Measurements from ENCODE around the gene ZBTB7C. TPM values are rescaled to one million over a fixed set of nuclear protein-coding genes. Genes with fewer than 3 reads are reported as not detected.

ZBTB7C gene
- total RNA-seq, 2 experiments from 2014 or later = 0.09 TPM; not detected in 1

GRCh38 chr18:48348739-48349138 is 60.4 kb downstream of the ZBTB7C start:
- ATAC-seq = no peak
- CTCF ChIA-PET = no interaction called here
- Mint-ChIP-seq H3K4me3 (no peak overlapping the region), H3K9me3 (ENCODE audit: low read depth) (no peaks in the 10 kb centered on the region), H3K36me3 (no peaks in the 10 kb centered on the region), H3K27ac (no peak overlapping the region), H3K27me3 (peaks cover 19% of the 10 kb centered on the region), H3K4me1 (peaks cover 5% of the 10 kb centered on the region)
- no peak for DNase-seq

- Mint-ChIP-seq H3K4me3 (no peak overlapping the region), H3K36me3 (no peaks in the 10 kb centered on the region), H3K4me1 (peaks cover 5% of the 10 kb centered on the region), H3K9me3 (ENCODE audit: low read depth) (no peaks in the 10 kb centered on the region), H3K27ac (no peak overlapping the region), H3K27me3 (peaks cover 17% of the 10 kb centered on the region)
- no peak for DNase-seq
- CTCF ChIA-PET = no interaction called here
- ATAC-seq = no peak
These were observed 61.3 kb downstream of the ZBTB7C start for GRCh38 chr18:48347756-48348326.

- CTCF ChIA-PET = no interaction called here
- no peak for DNase-seq
- ATAC-seq = no peak
- no peak overlapping the region for H3K4me3 Mint-ChIP-seq
- H3K9me3 Mint-ChIP-seq (ENCODE audit: low read depth) = no peaks in the 10 kb centered on the region
- H3K36me3 Mint-ChIP-seq = no peaks in the 10 kb centered on the region
- H3K27ac Mint-ChIP-seq = no peak overlapping the region
- H3K27me3 Mint-ChIP-seq = peaks cover 15% of the 10 kb centered on the region
- H3K4me1 Mint-ChIP-seq = peaks cover 5% of the 10 kb centered on the region
These were observed 63.6 kb downstream of the ZBTB7C start for GRCh38 chr18:48345596-48345995.

- Mint-ChIP-seq H3K4me1 (peaks cover 5% of the 10 kb centered on the region), H3K27me3 (peaks cover 12% of the 10 kb centered on the region), H3K27ac (no peak overlapping the region), H3K36me3 (no peaks in the 10 kb centered on the region), H3K4me3 (no peak overlapping the region), H3K9me3 (ENCODE audit: low read depth) (no peaks in the 10 kb centered on the region)
- DNase-seq (no peak), ATAC-seq (no peak)
- CTCF ChIA-PET = no interaction called here
These were observed 66.6 kb downstream of the ZBTB7C start for GRCh38 chr18:48342581-48342980.

GRCh38 chr18:48342125-48342524 is 67.1 kb downstream of the ZBTB7C start:
- DNase-seq = no peak
- Mint-ChIP-seq H3K4me1 (peaks cover 5% of the 10 kb centered on the region), H3K9me3 (ENCODE audit: low read depth) (no peaks in the 10 kb centered on the region), H3K36me3 (no peaks in the 10 kb centered on the region), H3K4me3 (no peak overlapping the region), H3K27ac (no peak overlapping the region), H3K27me3 (peaks cover 12% of the 10 kb centered on the region)
- CTCF ChIA-PET = no interaction called here
- ATAC-seq = no peak

- H3K36me3 Mint-ChIP-seq = no peaks in the 10 kb centered on the region
- H3K9me3 Mint-ChIP-seq (ENCODE audit: low read depth) = no peaks in the 10 kb centered on the region
- H3K4me3 Mint-ChIP-seq = no peak overlapping the region
- H3K27ac Mint-ChIP-seq = no peak overlapping the region
- no peak for ATAC-seq
- H3K4me1 Mint-ChIP-seq = no peaks in the 10 kb centered on the region
- no peak for DNase-seq
- peaks cover 12% of the 10 kb centered on the region for H3K27me3 Mint-ChIP-seq
- CTCF ChIA-PET = no interaction called here
These were observed 68.6 kb downstream of the ZBTB7C start for GRCh38 chr18:48340560-48340959.

GRCh38 chr18:48339692-48340091 is 69.5 kb downstream of the ZBTB7C start:
- CTCF ChIA-PET = no interaction called here
- no peaks in the 10 kb centered on the region for H3K4me1 Mint-ChIP-seq
- no peak overlapping the region for H3K4me3 Mint-ChIP-seq
- H3K36me3 Mint-ChIP-seq = no peaks in the 10 kb centered on the region
- H3K9me3 Mint-ChIP-seq (ENCODE audit: low read depth) = no peaks in the 10 kb centered on the region
- no peak overlapping the region for H3K27ac Mint-ChIP-seq
- ATAC-seq = no peak
- peaks cover 16% of the 10 kb centered on the region for H3K27me3 Mint-ChIP-seq
- no peak for DNase-seq

- Mint-ChIP-seq H3K4me1 (no peaks in the 10 kb centered on the region), H3K27ac (no peak overlapping the region), H3K27me3 (peaks cover 14% of the 10 kb centered on the region), H3K4me3 (no peak overlapping the region), H3K36me3 (no peaks in the 10 kb centered on the region), H3K9me3 (ENCODE audit: low read depth) (no peaks in the 10 kb centered on the region)
- CTCF ChIA-PET = no interaction called here
- ATAC-seq = no peak
- DNase-seq = no peak
These were observed 70.3 kb downstream of the ZBTB7C start for GRCh38 chr18:48338915-48339314.

GRCh38 chr18:48337053-48337452 is 72.1 kb downstream of the ZBTB7C start:
- Mint-ChIP-seq H3K27me3 (peaks cover 25% of the 10 kb centered on the region), H3K4me1 (no peaks in the 10 kb centered on the region), H3K9me3 (ENCODE audit: low read depth) (no peaks in the 10 kb centered on the region), H3K4me3 (no peak overlapping the region), H3K27ac (no peak overlapping the region), H3K36me3 (no peaks in the 10 kb centered on the region)
- CTCF ChIA-PET = no interaction called here
- ATAC-seq = no peak
- no peak for DNase-seq

- CTCF ChIA-PET = no interaction called here
- DNase-seq (no peak), ATAC-seq (no peak)
- no peaks in the 10 kb centered on the region for H3K9me3 Mint-ChIP-seq (ENCODE audit: low read depth)
- H3K27ac Mint-ChIP-seq = no peak overlapping the region
- no peak overlapping the region for H3K4me3 Mint-ChIP-seq
- peaks cover 27% of the 10 kb centered on the region for H3K27me3 Mint-ChIP-seq
- no peaks in the 10 kb centered on the region for H3K36me3 Mint-ChIP-seq
- no peaks in the 10 kb centered on the region for H3K4me1 Mint-ChIP-seq
These were observed 72.9 kb downstream of the ZBTB7C start for GRCh38 chr18:48336332-48336731.

GRCh38 chr18:48335829-48336228 is 73.4 kb downstream of the ZBTB7C start:
- peaks cover 31% of the 10 kb centered on the region for H3K27me3 Mint-ChIP-seq
- no peak overlapping the region for H3K27ac Mint-ChIP-seq
- ATAC-seq (no peak), DNase-seq (no peak)
- CTCF ChIA-PET = no interaction called here
- no peak overlapping the region for H3K4me3 Mint-ChIP-seq
- no peaks in the 10 kb centered on the region for H3K4me1 Mint-ChIP-seq
- H3K9me3 Mint-ChIP-seq (ENCODE audit: low read depth) = no peaks in the 10 kb centered on the region
- no peaks in the 10 kb centered on the region for H3K36me3 Mint-ChIP-seq

GRCh38 chr18:48334845-48335244 is 74.3 kb downstream of the ZBTB7C start:
- H3K27ac Mint-ChIP-seq = no peak overlapping the region
- H3K27me3 Mint-ChIP-seq = peaks cover 31% of the 10 kb centered on the region
- ATAC-seq (no peak), DNase-seq (no peak)
- peaks cover 4% of the 10 kb centered on the region for H3K4me1 Mint-ChIP-seq
- no peaks in the 10 kb centered on the region for H3K9me3 Mint-ChIP-seq (ENCODE audit: low read depth)
- H3K4me3 Mint-ChIP-seq = no peak overlapping the region
- CTCF ChIA-PET = no interaction called here
- no peaks in the 10 kb centered on the region for H3K36me3 Mint-ChIP-seq

GRCh38 chr18:48333563-48333962 is 75.6 kb downstream of the ZBTB7C start:
- Mint-ChIP-seq H3K4me1 (peaks cover 4% of the 10 kb centered on the region), H3K36me3 (no peaks in the 10 kb centered on the region), H3K27ac (no peak overlapping the region), H3K9me3 (ENCODE audit: low read depth) (no peaks in the 10 kb centered on the region), H3K4me3 (no peak overlapping the region), H3K27me3 (peaks cover 25% of the 10 kb centered on the region)
- DNase-seq = no peak
- ATAC-seq = no peak
- CTCF ChIA-PET = no interaction called here

- CTCF ChIA-PET = interaction anchor here (0.8 kb wide), 1 partner anchor 16 kb away, joined by 3 read pairs; no protein-coding TSS in a partner anchor
- ATAC-seq (no peak), DNase-seq (no peak)
- peaks cover 4% of the 10 kb centered on the region for H3K4me1 Mint-ChIP-seq
- H3K9me3 Mint-ChIP-seq (ENCODE audit: low read depth) = no peaks in the 10 kb centered on the region
- no peak overlapping the region for H3K27ac Mint-ChIP-seq
- H3K36me3 Mint-ChIP-seq = no peaks in the 10 kb centered on the region
- H3K4me3 Mint-ChIP-seq = no peak overlapping the region
- peaks cover 25% of the 10 kb centered on the region for H3K27me3 Mint-ChIP-seq
These were observed 78.9 kb downstream of the ZBTB7C start for GRCh38 chr18:48330016-48330991.
